ENCODE data around the gene ZNF217.
"Not testable (repeated sequence)": the region's sequence is repeated elsewhere in the genome, so short reads cannot be mapped to it uniquely, and the experiment has no call there.

The ZNF217 gene

DNA sequence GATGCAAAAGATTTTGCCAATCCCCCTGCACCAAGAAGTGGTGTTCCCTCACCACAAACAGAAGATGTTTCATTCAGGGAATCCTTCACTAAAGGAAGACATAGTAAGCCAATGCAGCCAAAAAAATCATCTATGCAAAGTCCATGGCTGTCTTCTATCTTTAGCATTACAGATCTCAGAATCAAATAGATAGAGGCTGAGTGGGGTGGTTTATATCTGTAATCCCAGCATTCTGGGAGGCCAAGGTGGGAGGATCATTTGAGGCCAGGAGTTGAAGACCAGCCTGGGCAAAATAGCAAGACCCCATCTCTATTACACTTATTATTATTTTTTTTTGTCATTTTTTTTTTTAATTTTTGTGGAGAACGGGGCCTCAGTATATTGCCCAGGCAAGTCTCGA is 32.9 kb upstream of the ZNF217 start:
- no peaks in the 10 kb centered on the region for H3K9me3 ChIP-seq (ENCODE audit: control insufficient read depth, insufficient read depth, low read length)
- no peak for TF ChIP-seq EZH2phosphoT487 (IDR thresholded peaks at IDR 0.05; ENCODE audit: borderline replicate concordance, low read length)
- TF ChIP-seq, protein P1, sequence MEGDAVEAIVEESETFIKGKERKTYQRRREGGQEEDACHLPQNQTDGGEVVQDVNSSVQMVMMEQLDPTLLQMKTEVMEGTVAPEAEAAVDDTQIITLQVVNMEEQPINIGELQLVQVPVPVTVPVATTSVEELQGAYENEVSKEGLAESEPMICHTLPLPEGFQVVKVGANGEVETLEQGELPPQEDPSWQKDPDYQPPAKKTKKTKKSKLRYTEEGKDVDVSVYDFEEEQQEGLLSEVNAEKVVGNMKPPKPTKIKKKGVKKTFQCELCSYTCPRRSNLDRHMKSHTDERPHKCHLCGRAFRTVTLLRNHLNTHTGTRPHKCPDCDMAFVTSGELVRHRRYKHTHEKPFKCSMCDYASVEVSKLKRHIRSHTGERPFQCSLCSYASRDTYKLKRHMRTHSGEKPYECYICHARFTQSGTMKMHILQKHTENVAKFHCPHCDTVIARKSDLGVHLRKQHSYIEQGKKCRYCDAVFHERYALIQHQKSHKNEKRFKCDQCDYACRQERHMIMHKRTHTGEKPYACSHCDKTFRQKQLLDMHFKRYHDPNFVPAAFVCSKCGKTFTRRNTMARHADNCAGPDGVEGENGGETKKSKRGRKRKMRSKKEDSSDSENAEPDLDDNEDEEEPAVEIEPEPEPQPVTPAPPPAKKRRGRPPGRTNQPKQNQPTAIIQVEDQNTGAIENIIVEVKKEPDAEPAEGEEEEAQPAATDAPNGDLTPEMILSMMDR (IDR thresholded peaks at IDR 0.05; ENCODE audit: low read depth, low read length, poor library complexity, severe bottlenecking), result no peak
- H4K20me1 ChIP-seq (ENCODE audit: control insufficient read depth, insufficient read depth, low read depth, low read length), result no peaks in the 10 kb centered on the region
- H3K4me1 ChIP-seq (ENCODE audit: control insufficient read depth, low read length), result peaks cover 59% of the 10 kb centered on the region
- H3K27me3 ChIP-seq (ENCODE audit: control insufficient read depth, low read length), result no peaks in the 10 kb centered on the region
- H3K79me2 ChIP-seq (ENCODE audit: control insufficient read depth, low read length), result no peaks in the 10 kb centered on the region; the same call in 1 of the 2 replicates
- peaks cover 13% of the 10 kb centered on the region for H3F3A ChIP-seq (ENCODE audit: control insufficient read depth, insufficient read depth)
- no peak overlapping the region for H3K4me2 ChIP-seq (ENCODE audit: low read length)
- H3K36me3 ChIP-seq (ENCODE audit: control insufficient read depth, low read length), result peaks cover 3% of the 10 kb centered on the region; the same call in 1 of the 2 replicates
- no peak overlapping the region for H3K4me3 ChIP-seq (ENCODE audit: low read length)
- no peaks in the 10 kb centered on the region for H3K9me2 ChIP-seq (replicated peaks; ENCODE audit: control insufficient read depth, low read length)
- no peak overlapping the region for H3K27ac ChIP-seq (ENCODE audit: low read depth, low read length)

DNA sequence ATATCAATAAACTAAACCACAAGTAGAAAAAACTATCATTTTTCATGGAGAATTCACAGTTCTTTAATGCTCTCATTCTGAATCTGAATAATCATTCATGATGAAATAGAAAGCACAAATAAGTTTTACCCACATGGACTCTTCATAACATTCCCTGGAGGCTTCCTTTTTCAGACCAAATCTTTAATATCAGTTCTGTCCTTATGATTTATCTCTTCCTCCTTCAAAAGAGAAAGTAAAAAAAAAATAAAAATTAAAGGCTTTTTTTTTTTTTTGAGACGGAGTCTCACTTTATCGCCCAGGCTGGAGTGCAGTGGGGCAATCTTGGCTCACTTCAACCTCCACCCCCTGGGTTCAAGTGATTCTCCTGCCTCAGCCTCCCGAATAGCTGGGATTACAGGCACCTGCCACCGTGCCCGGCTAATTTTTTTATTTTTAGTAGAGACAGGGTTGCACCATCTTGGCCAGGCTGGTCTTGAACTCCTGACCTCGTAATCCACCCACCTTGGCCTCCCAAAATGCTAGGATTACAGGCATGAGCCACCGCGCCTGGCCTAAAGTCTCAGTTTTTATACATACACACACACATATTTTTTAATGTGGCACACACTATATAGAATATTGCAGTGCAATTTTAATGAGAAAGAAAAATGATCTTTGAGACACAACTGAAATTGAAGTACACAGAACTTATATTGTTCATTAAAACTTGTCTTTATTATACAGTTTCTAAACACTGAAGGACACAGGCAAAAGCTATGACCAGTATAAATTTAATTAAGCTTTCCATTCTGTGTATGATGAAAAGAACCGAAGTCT is 31.9 kb upstream of the ZNF217 start:
- Histone ChIP-seq H3K79me2 (ENCODE audit: control insufficient read depth, low read length) (no peaks in the 10 kb centered on the region; the same call in 1 of the 2 replicates), H3K4me3 (ENCODE audit: low read length) (no peak overlapping the region), H3F3A (ENCODE audit: control insufficient read depth, insufficient read depth) (peaks cover 17% of the 10 kb centered on the region), H4K20me1 (ENCODE audit: control insufficient read depth, insufficient read depth, low read depth, low read length) (no peaks in the 10 kb centered on the region), H3K4me2 (ENCODE audit: low read length) (no peak overlapping the region), H3K36me3 (ENCODE audit: control insufficient read depth, low read length) (peaks cover 3% of the 10 kb centered on the region; the same call in 1 of the 2 replicates), H3K27me3 (ENCODE audit: control insufficient read depth, low read length) (no peaks in the 10 kb centered on the region), H3K9me2 (replicated peaks; ENCODE audit: control insufficient read depth, low read length) (no peaks in the 10 kb centered on the region), H3K27ac (ENCODE audit: low read depth, low read length) (no peak overlapping the region), H3K4me1 (ENCODE audit: control insufficient read depth, low read length) (peaks cover 69% of the 10 kb centered on the region), H3K9me3 (ENCODE audit: control insufficient read depth, insufficient read depth, low read length) (no peaks in the 10 kb centered on the region)
- TF ChIP-seq, protein P1 (IDR thresholded peaks at IDR 0.05; ENCODE audit: low read depth, low read length, poor library complexity, severe bottlenecking), result no peak
- TF ChIP-seq EZH2phosphoT487 (IDR thresholded peaks at IDR 0.05; ENCODE audit: borderline replicate concordance, low read length), result no peak

DNA sequence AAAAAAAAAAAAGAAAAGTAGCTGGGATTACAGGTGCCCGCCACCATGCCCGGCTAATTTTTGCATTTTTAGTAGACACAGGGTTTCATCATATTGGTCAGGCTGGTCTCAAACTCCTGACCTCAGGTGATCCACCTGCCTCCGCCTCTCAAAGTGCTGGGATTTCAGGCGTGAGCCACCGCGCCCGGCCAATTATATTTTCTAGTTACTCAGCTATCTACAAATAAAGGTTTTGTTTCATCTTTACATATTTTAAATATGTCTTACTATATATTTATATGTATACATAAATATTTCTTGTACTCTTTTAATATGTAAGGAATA is 31.2 kb upstream of the ZNF217 start:
- not testable (repeated sequence) for H3K27ac ChIP-seq (ENCODE audit: low read depth, low read length); H3K9me2 ChIP-seq (replicated peaks; ENCODE audit: control insufficient read depth, low read length); H3K4me2 ChIP-seq (ENCODE audit: low read length); H3K4me3 ChIP-seq (ENCODE audit: low read length); H3K27me3 ChIP-seq (ENCODE audit: control insufficient read depth, low read length); H3K9me3 ChIP-seq (ENCODE audit: control insufficient read depth, insufficient read depth, low read length); H3K79me2 ChIP-seq (ENCODE audit: control insufficient read depth, low read length); H3K36me3 ChIP-seq (ENCODE audit: control insufficient read depth, low read length); H4K20me1 ChIP-seq (ENCODE audit: control insufficient read depth, insufficient read depth, low read depth, low read length)
- peaks cover 17% of the 10 kb centered on the region for H3F3A ChIP-seq (ENCODE audit: control insufficient read depth, insufficient read depth)
- peaks cover 72% of the 10 kb centered on the region for H3K4me1 ChIP-seq (ENCODE audit: control insufficient read depth, low read length)

DNA sequence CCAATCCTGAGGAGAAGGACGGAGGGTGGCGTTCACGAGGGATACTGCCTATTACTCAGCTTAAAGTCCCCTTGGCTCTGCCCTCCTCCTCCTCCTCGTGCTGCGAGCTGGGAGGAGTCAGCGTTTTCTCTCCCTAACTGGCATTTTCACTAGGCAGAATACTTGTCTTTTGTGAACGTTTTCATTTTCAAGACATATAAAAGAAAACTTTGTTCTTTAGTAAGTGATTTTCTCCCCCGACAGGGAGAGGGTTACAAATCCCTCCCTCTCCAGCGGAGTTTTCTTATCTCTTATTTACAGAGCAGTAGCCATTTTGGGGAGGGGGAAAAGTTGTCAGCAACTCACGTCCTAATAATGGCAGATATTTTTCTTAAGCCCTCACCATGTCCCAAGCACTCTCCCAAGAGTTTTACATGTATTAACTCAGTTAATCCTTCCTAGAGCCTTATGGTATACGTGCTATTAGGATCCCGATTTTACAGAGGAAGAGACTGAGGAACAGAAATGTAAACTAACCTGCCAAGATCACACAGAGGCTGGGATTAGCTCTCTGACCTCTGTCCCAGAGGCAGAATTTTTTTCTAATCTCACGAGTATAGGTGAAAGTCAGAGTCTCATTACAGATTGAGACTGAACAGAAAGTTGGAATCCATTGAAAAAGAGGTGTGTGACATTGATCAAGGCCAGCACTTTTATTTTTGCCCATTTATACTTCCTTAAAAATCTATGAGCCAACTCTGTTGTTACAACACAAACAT is 30.0 kb upstream of the ZNF217 start:
- Histone ChIP-seq H3K9me2 (replicated peaks; ENCODE audit: control insufficient read depth, low read length) (no peaks in the 10 kb centered on the region), H4K20me1 (ENCODE audit: control insufficient read depth, insufficient read depth, low read depth, low read length) (no peaks in the 10 kb centered on the region), H3K27me3 (ENCODE audit: control insufficient read depth, low read length) (no peaks in the 10 kb centered on the region), H3F3A (ENCODE audit: control insufficient read depth, insufficient read depth) (peaks cover 21% of the 10 kb centered on the region), H3K4me3 (ENCODE audit: low read length) (peak overlapping the region; percentile 53), H3K27ac (ENCODE audit: low read depth, low read length) (peak overlapping the region; percentile 71), H3K79me2 (ENCODE audit: control insufficient read depth, low read length) (no peaks in the 10 kb centered on the region; the same call in 1 of the 2 replicates), H3K36me3 (ENCODE audit: control insufficient read depth, low read length) (peaks cover 3% of the 10 kb centered on the region; the same call in 1 of the 2 replicates), H3K4me2 (ENCODE audit: low read length) (peak overlapping the region; percentile 76), H3K4me1 (ENCODE audit: control insufficient read depth, low read length) (peaks cover 71% of the 10 kb centered on the region), H3K9me3 (ENCODE audit: control insufficient read depth, insufficient read depth, low read length) (no peaks in the 10 kb centered on the region)
- no peak for TF ChIP-seq EZH2phosphoT487 (IDR thresholded peaks at IDR 0.05; ENCODE audit: borderline replicate concordance, low read length)
- TF ChIP-seq, protein P1 (IDR thresholded peaks at IDR 0.05; ENCODE audit: low read depth, low read length, poor library complexity, severe bottlenecking), result no peak
